Measurements from ENCODE around the gene LMX1B. TPM values are rescaled to one million over a fixed set of nuclear protein-coding genes. Genes with fewer than 3 reads are reported as not detected.

Gene LMX1B
- total and polyA plus RNA-seq, 8 donors: 0.20 TPM; not detected in 7

DNA sequence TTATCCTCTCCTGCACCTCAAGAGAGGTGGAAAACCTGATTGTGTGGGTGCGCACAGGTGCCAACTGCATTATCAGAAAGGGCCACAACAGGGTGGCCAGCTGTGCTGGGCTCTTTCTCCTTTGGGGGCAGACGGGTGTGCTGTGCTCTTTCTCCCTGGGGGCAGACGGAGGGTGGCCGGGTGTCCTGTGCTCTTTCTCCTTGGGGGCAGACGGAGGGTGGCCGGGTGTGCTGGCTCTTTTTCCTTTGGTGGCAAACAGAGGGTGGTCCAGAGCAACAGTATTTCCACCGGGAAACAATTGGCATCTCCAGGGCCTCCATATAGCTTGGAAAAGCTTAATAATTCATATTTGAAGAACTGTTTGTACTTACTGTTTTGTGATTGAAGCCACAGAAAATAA, 6.8 kb downstream of the LMX1B start:
- TF ChIP-seq, protein P1, sequence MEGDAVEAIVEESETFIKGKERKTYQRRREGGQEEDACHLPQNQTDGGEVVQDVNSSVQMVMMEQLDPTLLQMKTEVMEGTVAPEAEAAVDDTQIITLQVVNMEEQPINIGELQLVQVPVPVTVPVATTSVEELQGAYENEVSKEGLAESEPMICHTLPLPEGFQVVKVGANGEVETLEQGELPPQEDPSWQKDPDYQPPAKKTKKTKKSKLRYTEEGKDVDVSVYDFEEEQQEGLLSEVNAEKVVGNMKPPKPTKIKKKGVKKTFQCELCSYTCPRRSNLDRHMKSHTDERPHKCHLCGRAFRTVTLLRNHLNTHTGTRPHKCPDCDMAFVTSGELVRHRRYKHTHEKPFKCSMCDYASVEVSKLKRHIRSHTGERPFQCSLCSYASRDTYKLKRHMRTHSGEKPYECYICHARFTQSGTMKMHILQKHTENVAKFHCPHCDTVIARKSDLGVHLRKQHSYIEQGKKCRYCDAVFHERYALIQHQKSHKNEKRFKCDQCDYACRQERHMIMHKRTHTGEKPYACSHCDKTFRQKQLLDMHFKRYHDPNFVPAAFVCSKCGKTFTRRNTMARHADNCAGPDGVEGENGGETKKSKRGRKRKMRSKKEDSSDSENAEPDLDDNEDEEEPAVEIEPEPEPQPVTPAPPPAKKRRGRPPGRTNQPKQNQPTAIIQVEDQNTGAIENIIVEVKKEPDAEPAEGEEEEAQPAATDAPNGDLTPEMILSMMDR (IDR thresholded peaks at IDR 0.05): no peak
- TF ChIP-seq POLR2AphosphoS5 (IDR thresholded peaks at IDR 0.05) (no peak), POLR2A (IDR thresholded peaks at IDR 0.05) (no peak), EP300 (IDR thresholded peaks at IDR 0.05) (no peak)
- Histone ChIP-seq H3K36me3 (no peaks in the 10 kb centered on the region), H3K27me3 (peaks cover 37 to 100% (median 99%) of the 10 kb centered on the region in 3 donors), H3K27ac (no peak overlapping the region), H3K4me1 (peaks cover 22 to 38% (median 34%) of the 10 kb centered on the region in 4 donors), H3K9me3 (no peaks in the 10 kb centered on the region), H3K4me3 (no peak overlapping the region)
- DNase-seq: no peak
- 35 to 49% (median 49%) methylated on average over 5 to 7 of the region's 7 CpGs for WGBS, 5 donors
- intact Hi-C loops (cut with DNase I; ENCODE audit: low total_unique reads): no loop called here

DNA sequence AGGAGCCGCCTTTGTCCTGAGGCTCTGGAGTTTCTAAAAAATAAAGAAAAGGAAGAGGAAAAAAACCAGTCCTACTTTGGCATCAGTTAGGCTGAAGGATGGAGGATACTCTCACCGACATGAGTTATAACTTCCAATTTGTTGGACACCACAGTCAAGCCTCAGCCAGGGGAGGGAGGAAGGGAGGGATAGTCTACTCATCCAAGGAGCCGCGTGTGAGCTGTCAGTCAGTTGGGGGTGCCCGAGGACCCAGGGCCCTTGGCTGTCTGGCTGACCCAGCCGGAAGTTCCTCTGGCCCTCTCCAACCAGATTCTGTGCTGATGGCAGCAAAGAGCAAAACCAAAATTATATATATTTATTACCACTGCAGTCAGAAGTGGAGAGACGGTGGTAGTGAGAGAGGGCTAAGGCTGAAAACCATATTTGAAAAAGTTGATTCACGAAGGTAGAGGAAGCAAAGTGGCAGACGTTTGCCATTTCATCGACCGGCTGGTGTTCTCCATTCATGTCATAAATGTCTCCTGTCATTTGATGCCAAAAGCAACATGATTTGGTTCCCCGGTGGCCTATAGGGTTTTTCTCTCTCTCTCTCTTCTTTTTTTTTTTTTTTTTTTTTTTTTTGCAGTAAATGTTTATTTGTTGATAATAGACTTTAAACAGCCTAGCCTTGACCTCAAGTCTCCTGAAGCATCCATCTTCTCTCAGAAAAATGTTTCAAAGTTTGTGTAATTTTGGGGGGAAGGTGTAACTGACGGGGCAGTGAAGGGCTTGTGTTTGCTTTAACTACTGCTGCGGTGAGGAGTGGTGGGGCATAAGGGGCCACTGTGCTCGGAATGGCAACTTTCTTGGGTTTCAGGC, 7.6 kb downstream of the LMX1B start:
- Histone ChIP-seq H3K27me3 (peaks cover 41 to 100% (median 99%) of the 10 kb centered on the region in 3 donors), H3K4me3 (no peak overlapping the region), H3K4me1 (peaks cover 27 to 44% (median 40%) of the 10 kb centered on the region in 4 donors), H3K27ac (no peak overlapping the region), H3K36me3 (no peaks in the 10 kb centered on the region), H3K9me3 (no peaks in the 10 kb centered on the region)
- intact Hi-C loops (cut with DNase I; ENCODE audit: low total_unique reads): no loop called here
- 25 to 35% (median 27%) methylated on average over 15 of the region's 15 CpGs for WGBS, 5 donors
- TF ChIP-seq POLR2AphosphoS5 (IDR thresholded peaks at IDR 0.05) (no peak), EP300 (IDR thresholded peaks at IDR 0.05) (no peak), POLR2A (IDR thresholded peaks at IDR 0.05) (no peak)
- TF ChIP-seq, protein P1 (IDR thresholded peaks at IDR 0.05): no peak
- DNase-seq: no peak

DNA sequence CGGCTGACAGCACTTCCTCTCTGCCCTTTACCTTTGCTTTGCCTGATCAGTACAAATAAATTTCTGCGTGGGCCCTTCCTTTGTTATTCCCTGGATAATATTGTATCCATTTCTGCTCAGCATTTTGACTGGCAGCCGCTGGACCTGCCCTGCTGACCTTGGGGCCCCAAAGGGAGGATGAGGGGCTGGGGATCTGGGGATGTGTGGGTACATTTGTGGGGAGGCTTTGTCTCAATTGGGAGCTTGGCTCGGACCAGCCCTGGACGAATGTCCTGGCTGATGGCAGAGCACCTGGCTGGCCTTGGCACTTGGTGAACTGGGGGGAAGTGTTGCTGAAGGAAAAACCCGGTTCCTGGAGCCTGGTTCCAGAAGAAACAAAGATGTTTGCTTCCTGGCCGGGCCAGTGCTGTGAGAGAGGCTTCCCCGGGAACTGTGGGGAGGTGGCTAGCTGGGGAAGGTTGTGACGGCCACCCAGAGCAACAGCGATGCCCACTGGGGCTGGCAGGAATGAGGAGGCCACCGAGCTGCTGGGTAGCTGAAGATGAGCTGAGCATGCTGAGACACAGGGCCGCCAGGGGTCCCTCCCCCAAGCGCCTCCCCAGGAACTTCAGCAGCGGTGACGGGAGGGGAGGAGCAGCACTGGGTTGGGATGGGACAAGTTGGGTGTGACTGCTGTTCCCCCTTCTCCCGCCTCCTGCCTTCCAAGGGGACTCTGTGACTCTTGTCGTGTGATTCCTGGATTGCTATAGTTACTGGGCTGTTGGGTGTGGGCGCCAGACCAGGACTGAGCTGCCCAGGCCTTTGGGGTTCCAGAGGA, 8.4 kb downstream of the LMX1B start:
- H3K27me3 ChIP-seq: peaks cover 43 to 100% (median 99%) of the 10 kb centered on the region in 3 donors
- DNase-seq: no peak
- no peaks in the 10 kb centered on the region for H3K36me3 ChIP-seq
- H3K4me3 ChIP-seq: no peak overlapping the region
- intact Hi-C loops (cut with DNase I; ENCODE audit: low total_unique reads): no loop called here
- no peak overlapping the region for H3K27ac ChIP-seq
- H3K9me3 ChIP-seq: no peaks in the 10 kb centered on the region
- 16 to 22% (median 19%) methylated on average over 12 to 18 of the region's 18 CpGs for WGBS, 5 donors
- no peak for TF ChIP-seq EP300 (IDR thresholded peaks at IDR 0.05)
- TF ChIP-seq, protein P1 (IDR thresholded peaks at IDR 0.05): no peak
- no peak for TF ChIP-seq POLR2A (IDR thresholded peaks at IDR 0.05)
- TF ChIP-seq POLR2AphosphoS5 (IDR thresholded peaks at IDR 0.05): no peak
- H3K4me1 ChIP-seq: peaks cover 27 to 50% (median 45%) of the 10 kb centered on the region in 4 donors

DNA sequence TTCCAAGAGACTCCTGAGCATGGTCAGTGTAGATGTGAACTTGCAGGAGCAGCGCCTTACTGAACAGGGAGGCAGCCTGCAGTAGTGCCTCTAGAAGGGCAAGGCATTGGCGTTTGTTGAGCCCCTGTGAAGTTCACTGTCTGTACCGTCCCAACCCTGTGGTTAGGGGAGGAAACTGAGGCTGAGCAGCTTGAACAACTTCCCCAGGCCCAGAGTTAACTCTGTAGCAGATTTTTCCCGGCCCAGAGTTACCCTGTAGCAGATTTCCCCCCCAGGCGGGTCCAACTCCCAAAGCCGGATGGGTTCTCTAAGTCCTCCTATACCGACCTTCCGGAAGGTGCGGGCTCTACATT, 9.6 kb downstream of the LMX1B start:
- H3K4me1 ChIP-seq: peaks cover 23 to 45% (median 40%) of the 10 kb centered on the region in 4 donors
- intact Hi-C loops (cut with DNase I; ENCODE audit: low total_unique reads): no loop called here
- H3K36me3 ChIP-seq: no peaks in the 10 kb centered on the region
- peaks cover 40 to 100% (median 100%) of the 10 kb centered on the region in 3 donors for H3K27me3 ChIP-seq
- WGBS, 5 donors: 22 to 63% (median 34%) methylated on average over 2 to 9 of the region's 9 CpGs
- no peaks in the 10 kb centered on the region for H3K9me3 ChIP-seq
- TF ChIP-seq EP300 (IDR thresholded peaks at IDR 0.05) (no peak), POLR2A (IDR thresholded peaks at IDR 0.05) (no peak), POLR2AphosphoS5 (IDR thresholded peaks at IDR 0.05) (no peak)
- TF ChIP-seq, protein P1 (IDR thresholded peaks at IDR 0.05): no peak
- H3K27ac ChIP-seq: no peak overlapping the region
- no peak for DNase-seq
- no peak overlapping the region for H3K4me3 ChIP-seq

Data from stomach (tissue), 9 donors.